Measurements from ENCODE around the gene MAPKAP1. TPM values are rescaled to one million over a fixed set of nuclear protein-coding genes. Genes with fewer than 3 reads are reported as not detected.

Gene MAPKAP1
- total and polyA plus RNA-seq, 4 donors, result 44.5 to 64.0 (median 62.6) TPM

DNA sequence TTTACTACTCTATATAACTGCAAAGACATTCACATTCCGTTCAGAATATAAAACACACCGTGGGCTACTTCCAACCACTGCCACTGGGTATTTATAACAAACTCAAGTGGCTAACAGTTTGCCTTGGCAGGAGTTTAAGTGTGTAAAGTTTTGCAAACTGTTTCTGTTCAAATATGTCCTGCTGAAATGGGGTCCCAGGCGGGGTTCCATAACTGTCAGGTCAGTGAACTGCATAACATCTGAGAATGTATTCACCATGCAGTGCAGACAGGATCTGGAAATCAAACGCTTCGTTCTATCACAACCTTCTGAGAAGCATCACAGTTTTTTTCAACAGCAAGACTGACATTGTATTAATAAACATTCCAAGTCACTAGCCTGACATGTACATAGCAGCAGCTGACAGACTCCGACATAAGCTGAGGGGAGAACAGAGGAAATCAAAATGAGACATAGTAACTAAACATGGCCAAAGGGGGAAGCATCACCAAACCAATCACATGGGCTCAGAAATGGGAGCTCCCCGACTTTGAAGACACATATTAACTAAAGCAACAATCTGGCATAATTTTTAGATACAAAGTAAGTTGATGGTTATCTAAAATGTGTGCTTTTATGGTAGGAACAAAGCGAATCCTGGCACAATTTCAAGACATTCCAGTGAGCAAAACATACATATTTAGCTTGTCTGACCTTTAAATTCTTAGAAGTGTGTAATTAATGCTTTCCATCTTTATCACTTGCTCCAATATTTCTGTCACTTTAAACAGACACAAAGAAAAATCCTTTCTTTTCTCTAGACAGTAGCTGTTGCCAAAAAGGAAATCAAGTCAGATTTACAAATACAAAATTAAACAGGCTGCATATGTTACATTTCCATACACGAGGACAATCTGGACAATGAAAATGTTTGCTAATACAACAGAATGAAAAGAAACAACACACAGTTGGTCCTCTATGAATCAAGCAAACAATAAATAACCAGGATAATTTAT, 156.8 kb downstream of the MAPKAP1 start:
- Histone ChIP-seq H3K27ac (ENCODE audit: low read depth, low read length) (peak overlapping the region; percentile 61), H3K4me3 (ENCODE audit: low read depth, low read length) (no peak overlapping the region), H3K4me1 (ENCODE audit: control insufficient read depth, insufficient read depth, low read length) (peaks cover 16% of the 10 kb centered on the region), H3K9me3 (ENCODE audit: control insufficient read depth, insufficient read depth, low read length) (no peaks in the 10 kb centered on the region), H3K36me3 (ENCODE audit: control insufficient read depth, insufficient read depth, low read length) (no peaks in the 10 kb centered on the region), H3K27me3 (ENCODE audit: control insufficient read depth, insufficient read depth, low read length) (no peaks in the 10 kb centered on the region)
- peak in 2 of 6 donors; percentile 56 to 81 for DNase-seq (ENCODE audit: low read depth in 4 of 6, low spot score in 6 of 6)
- WGBS (ENCODE audit: insufficient coverage), result 40% methylated on average over 3 of the region's 9 CpGs

DNA sequence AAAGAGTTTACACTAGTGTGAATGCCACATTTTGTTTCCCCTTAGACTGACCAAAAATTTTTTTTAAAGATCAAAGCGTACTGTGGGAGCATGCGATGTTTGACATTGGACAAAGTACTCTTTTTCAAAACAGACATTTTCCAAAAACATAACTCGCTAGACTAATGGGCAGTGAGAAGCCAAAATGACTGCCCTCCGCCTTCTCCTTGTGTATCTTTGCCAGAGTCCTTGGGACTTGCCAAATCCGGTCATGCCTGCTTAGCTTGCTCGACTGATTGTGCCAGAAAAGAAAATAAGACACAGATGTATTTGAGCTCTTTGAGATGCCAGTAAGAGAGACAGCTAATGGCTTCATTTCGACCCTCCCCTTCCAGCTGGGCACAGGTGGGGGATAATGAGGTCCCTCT, 157.5 kb downstream of the MAPKAP1 start:
- Histone ChIP-seq H3K27ac (ENCODE audit: low read depth, low read length) (peak overlapping the region; percentile 61), H3K4me3 (ENCODE audit: low read depth, low read length) (no peak overlapping the region), H3K9me3 (ENCODE audit: control insufficient read depth, insufficient read depth, low read length) (no peaks in the 10 kb centered on the region), H3K4me1 (ENCODE audit: control insufficient read depth, insufficient read depth, low read length) (peaks cover 20% of the 10 kb centered on the region), H3K36me3 (ENCODE audit: control insufficient read depth, insufficient read depth, low read length) (no peaks in the 10 kb centered on the region), H3K27me3 (ENCODE audit: control insufficient read depth, insufficient read depth, low read length) (no peaks in the 10 kb centered on the region)
- peak in 4 of 6 donors; percentile 44 to 90 (median 68) for DNase-seq (ENCODE audit: low read depth in 4 of 6, low spot score in 6 of 6)
- WGBS (ENCODE audit: insufficient coverage), result 28% methylated on average over 3 of the region's 7 CpGs

DNA sequence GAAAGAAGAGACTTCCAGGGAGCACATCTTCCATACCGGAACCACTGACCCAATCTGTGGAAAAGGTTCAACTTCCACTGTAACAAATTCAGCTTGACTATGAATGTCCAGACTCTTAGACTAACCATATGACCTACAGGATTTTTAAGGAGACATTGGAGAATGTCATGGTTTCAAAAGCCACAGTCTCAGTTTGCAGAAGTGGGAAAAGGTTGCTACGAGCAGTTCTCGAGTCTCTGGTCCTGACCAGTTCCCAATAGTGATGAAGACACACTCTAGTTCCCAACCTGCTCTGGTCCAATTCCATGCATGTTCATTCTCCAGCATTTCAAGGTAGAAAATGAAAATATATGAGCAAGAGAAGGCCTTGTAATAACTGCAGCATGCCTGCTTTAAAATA, 158.0 kb downstream of the MAPKAP1 start:
- peaks cover 21% of the 10 kb centered on the region for H3K4me1 ChIP-seq (ENCODE audit: control insufficient read depth, insufficient read depth, low read length)
- 70% methylated on average over 2 of the region's 3 CpGs for WGBS (ENCODE audit: insufficient coverage)
- peak in 1 of 6 donors; percentile 51 for DNase-seq (ENCODE audit: low read depth in 4 of 6, low spot score in 6 of 6)
- H3K27ac ChIP-seq (ENCODE audit: low read depth, low read length), result peak overlapping the region; percentile 61
- no peaks in the 10 kb centered on the region for H3K9me3 ChIP-seq (ENCODE audit: control insufficient read depth, insufficient read depth, low read length)
- H3K4me3 ChIP-seq (ENCODE audit: low read depth, low read length), result no peak overlapping the region
- H3K27me3 ChIP-seq (ENCODE audit: control insufficient read depth, insufficient read depth, low read length), result no peaks in the 10 kb centered on the region
- H3K36me3 ChIP-seq (ENCODE audit: control insufficient read depth, insufficient read depth, low read length), result no peaks in the 10 kb centered on the region

DNA sequence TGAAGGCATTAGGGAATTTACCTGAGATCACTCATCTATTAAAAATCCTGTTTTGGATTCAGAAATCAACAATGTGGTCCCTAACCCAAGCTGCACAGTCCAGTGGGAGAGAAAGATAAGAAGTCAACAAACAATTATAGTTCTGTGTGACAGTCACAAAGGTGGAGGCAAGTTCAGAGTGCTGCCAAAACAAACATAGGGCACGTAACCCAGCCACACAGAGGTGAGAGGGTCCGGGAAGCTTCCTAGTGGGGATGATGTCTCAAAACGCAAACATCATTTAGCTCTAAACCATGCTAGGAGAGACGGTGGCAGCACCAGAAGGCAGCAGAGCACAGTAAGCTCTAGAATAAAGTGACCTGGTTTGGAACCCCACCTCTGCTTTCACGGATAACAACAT, 158.9 kb downstream of the MAPKAP1 start:
- Histone ChIP-seq H3K9me3 (ENCODE audit: control insufficient read depth, insufficient read depth, low read length) (no peaks in the 10 kb centered on the region), H3K4me3 (ENCODE audit: low read depth, low read length) (no peak overlapping the region), H3K36me3 (ENCODE audit: control insufficient read depth, insufficient read depth, low read length) (no peaks in the 10 kb centered on the region), H3K27me3 (ENCODE audit: control insufficient read depth, insufficient read depth, low read length) (no peaks in the 10 kb centered on the region), H3K27ac (ENCODE audit: low read depth, low read length) (no peak overlapping the region), H3K4me1 (ENCODE audit: control insufficient read depth, insufficient read depth, low read length) (peaks cover 22% of the 10 kb centered on the region)
- 92% methylated on average over 2 of the region's 5 CpGs for WGBS (ENCODE audit: insufficient coverage)
- DNase-seq (ENCODE audit: low read depth in 4 of 6, low spot score in 6 of 6), result no peak

DNA sequence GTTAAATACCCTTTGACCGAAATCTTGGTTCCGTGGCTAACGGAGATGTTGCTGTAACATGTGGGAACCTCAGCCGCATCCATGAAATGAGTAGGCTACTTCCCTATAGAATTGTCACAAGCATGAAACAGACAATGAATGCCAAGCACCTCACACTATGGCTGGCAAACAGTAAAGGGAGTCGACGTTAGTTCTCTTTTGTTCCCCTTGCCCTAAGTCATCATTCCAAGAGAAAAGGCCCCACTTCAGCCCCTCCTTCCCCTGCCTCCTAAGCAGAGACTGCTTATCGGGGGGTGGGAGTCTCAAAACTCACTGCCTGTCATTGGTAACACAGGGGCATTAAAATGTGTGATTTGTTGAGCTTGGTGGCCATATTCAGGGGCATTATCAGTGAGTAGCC, 159.6 kb downstream of the MAPKAP1 start:
- WGBS (ENCODE audit: insufficient coverage), result 86% methylated on average over 4 of the region's 7 CpGs
- peaks cover 22% of the 10 kb centered on the region for H3K4me1 ChIP-seq (ENCODE audit: control insufficient read depth, insufficient read depth, low read length)
- H3K27ac ChIP-seq (ENCODE audit: low read depth, low read length), result no peak overlapping the region
- H3K4me3 ChIP-seq (ENCODE audit: low read depth, low read length), result no peak overlapping the region
- H3K27me3 ChIP-seq (ENCODE audit: control insufficient read depth, insufficient read depth, low read length), result no peaks in the 10 kb centered on the region
- no peak for DNase-seq (ENCODE audit: low read depth in 4 of 6, low spot score in 6 of 6)
- H3K36me3 ChIP-seq (ENCODE audit: control insufficient read depth, insufficient read depth, low read length), result no peaks in the 10 kb centered on the region
- no peaks in the 10 kb centered on the region for H3K9me3 ChIP-seq (ENCODE audit: control insufficient read depth, insufficient read depth, low read length)

DNA sequence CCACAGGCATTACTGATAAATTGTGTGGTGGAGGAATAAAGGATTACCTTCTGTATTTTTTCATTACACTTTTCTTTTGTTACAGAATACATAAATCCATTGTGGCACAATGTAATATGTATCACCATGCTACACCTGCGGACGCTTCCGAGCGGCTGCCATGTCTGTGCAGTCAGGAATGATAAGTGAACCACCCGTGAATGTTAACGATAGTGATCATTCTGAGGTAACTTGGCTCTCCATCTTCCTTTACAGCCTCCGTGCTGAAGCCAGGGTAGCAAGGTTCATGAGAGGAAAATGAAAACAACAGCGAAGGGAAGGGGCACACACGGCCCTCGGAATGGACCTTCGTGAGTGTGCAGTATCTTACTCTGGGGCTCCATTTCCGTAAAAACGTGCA, 161.2 kb downstream of the MAPKAP1 start:
- Histone ChIP-seq H3K27me3 (ENCODE audit: control insufficient read depth, insufficient read depth, low read length) (no peaks in the 10 kb centered on the region), H3K4me3 (ENCODE audit: low read depth, low read length) (no peak overlapping the region), H3K36me3 (ENCODE audit: control insufficient read depth, insufficient read depth, low read length) (no peaks in the 10 kb centered on the region), H3K4me1 (ENCODE audit: control insufficient read depth, insufficient read depth, low read length) (peaks cover 26% of the 10 kb centered on the region), H3K9me3 (ENCODE audit: control insufficient read depth, insufficient read depth, low read length) (no peaks in the 10 kb centered on the region), H3K27ac (ENCODE audit: low read depth, low read length) (no peak overlapping the region)
- DNase-seq (ENCODE audit: low read depth in 4 of 6, low spot score in 6 of 6), result peak in 1 of 6 donors; percentile 76
- WGBS (ENCODE audit: insufficient coverage), result 85% methylated on average over 5 of the region's 13 CpGs

- DNase-seq (ENCODE audit: low read depth in 4 of 6, low spot score in 6 of 6), result peak in 2 of 6 donors; percentile 78 to 96
- WGBS (ENCODE audit: insufficient coverage), result 29% methylated on average over 7 of the region's 13 CpGs
- Histone ChIP-seq H3K27ac (ENCODE audit: low read depth, low read length) (no peak overlapping the region), H3K36me3 (ENCODE audit: control insufficient read depth, insufficient read depth, low read length) (no peaks in the 10 kb centered on the region), H3K4me1 (ENCODE audit: control insufficient read depth, insufficient read depth, low read length) (peaks cover 26% of the 10 kb centered on the region), H3K9me3 (ENCODE audit: control insufficient read depth, insufficient read depth, low read length) (no peaks in the 10 kb centered on the region), H3K4me3 (ENCODE audit: low read depth, low read length) (no peak overlapping the region), H3K27me3 (ENCODE audit: control insufficient read depth, insufficient read depth, low read length) (no peaks in the 10 kb centered on the region)
Measured at GRCh38 chr9:125544988-125545651, 161.9 kb downstream of the MAPKAP1 start.

GRCh38 chr9:125544484-125544883, 162.5 kb downstream of the MAPKAP1 start:
- WGBS (ENCODE audit: insufficient coverage), result 83% methylated on average over 3 of the region's 4 CpGs
- DNase-seq (ENCODE audit: low read depth in 4 of 6, low spot score in 6 of 6), result peak in 1 of 6 donors; percentile 88
- no peaks in the 10 kb centered on the region for H3K36me3 ChIP-seq (ENCODE audit: control insufficient read depth, insufficient read depth, low read length)
- no peaks in the 10 kb centered on the region for H3K9me3 ChIP-seq (ENCODE audit: control insufficient read depth, insufficient read depth, low read length)
- no peak overlapping the region for H3K27ac ChIP-seq (ENCODE audit: low read depth, low read length)
- peaks cover 26% of the 10 kb centered on the region for H3K4me1 ChIP-seq (ENCODE audit: control insufficient read depth, insufficient read depth, low read length)
- no peak overlapping the region for H3K4me3 ChIP-seq (ENCODE audit: low read depth, low read length)
- no peaks in the 10 kb centered on the region for H3K27me3 ChIP-seq (ENCODE audit: control insufficient read depth, insufficient read depth, low read length)

DNA sequence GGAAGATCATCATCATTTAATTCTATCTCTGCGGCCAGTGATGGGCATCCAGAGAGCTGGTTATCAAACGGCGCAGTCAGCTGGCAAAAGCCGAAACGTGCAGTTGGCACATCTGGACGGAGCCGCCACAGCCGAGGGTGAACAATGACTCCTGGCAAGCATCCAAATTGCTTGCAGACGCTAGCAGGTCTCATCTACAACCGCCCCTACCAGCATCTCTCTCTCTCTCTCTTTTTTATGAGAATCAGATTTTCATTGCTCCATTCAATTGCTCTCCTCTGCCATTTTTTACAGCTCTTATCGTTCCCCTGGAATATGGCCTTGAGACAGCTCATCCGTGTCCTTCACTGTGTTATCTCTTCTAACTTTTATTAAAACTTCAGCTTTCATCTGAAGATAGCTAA, 165.2 kb downstream of the MAPKAP1 start:
- no peaks in the 10 kb centered on the region for H3K27me3 ChIP-seq (ENCODE audit: control insufficient read depth, insufficient read depth, low read length)
- 25% methylated on average over 11 of the region's 12 CpGs for WGBS (ENCODE audit: insufficient coverage)
- H3K9me3 ChIP-seq (ENCODE audit: control insufficient read depth, insufficient read depth, low read length), result no peaks in the 10 kb centered on the region
- no peaks in the 10 kb centered on the region for H3K36me3 ChIP-seq (ENCODE audit: control insufficient read depth, insufficient read depth, low read length)
- no peak overlapping the region for H3K4me3 ChIP-seq (ENCODE audit: low read depth, low read length)
- DNase-seq (ENCODE audit: low read depth in 4 of 6, low spot score in 6 of 6), result peak in 4 of 6 donors; percentile 53 to 96 (median 68)
- H3K27ac ChIP-seq (ENCODE audit: low read depth, low read length), result no peak overlapping the region
- H3K4me1 ChIP-seq (ENCODE audit: control insufficient read depth, insufficient read depth, low read length), result peaks cover 19% of the 10 kb centered on the region

All from spinal cord (tissue), 10 donors.